Activated CD8-positive, alpha-beta memory T cell treated with anti-CD3 and anti-CD28 coated beads for 1 hour (primary cell): ENCODE results near the gene NUDCD3.
"Not testable (repeated sequence)": the region's sequence is repeated elsewhere in the genome, so short reads cannot be mapped to it uniquely, and the experiment has no call there.

Experiments used
- DNase-seq, 2 donors: peaks; one replicate each; pipeline ENCODE4 v3.0.0-alpha.2; 2020; ENCODE audit warnings: low read depth in 1 of 2; ENCODE audit errors: extremely low read depth in 1 of 2

The NUDCD3 gene

DNA sequence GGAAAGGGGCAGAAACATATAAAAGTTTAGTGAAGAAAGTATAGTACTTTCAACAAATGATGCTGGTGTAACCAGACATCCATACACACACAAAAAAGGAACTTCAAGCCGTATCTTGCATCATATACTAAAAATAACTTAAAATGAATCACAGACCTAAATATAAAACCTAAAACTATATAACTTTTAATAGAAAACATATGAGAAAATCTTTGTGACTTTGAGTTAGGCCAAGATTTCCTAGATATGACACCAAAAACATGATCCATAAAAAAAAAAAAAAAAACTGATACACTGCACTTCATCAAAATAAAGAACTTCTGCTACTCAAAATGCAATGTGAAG lies 40.9 kb downstream of the NUDCD3 start:
- DNase-seq: no peak

GRCh38 chr7:44448922-44449583 lies 41.4 kb downstream of the NUDCD3 start:
- no peak for DNase-seq

DNA sequence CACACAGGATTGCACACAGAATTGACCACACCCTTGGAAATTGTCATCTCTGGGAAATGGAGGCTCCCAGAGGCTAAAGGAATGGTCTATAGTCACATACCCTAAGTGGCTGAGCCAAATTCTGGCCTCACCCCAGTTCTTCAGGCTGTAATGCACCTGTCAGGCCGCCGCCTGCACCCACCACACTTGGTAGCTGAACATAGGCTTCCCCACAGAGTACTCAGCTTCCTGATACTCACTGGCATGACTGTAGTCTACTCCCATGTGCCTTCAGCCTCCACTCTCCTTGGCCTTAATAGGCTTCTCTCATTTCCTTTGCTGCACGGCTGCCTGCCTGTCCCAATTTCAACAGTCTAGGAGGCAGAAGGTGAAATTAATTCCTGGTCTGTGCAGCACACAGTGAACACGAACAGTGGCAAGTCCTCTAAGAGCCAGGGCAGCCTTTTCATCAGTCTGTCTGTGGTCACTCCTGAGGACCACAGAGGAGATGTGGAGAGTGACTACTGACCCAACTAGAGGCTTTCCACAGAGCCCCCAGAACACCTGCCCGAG lies 42.5 kb downstream of the NUDCD3 start:
- DNase-seq: no peak

GRCh38 chr7:44445986-44446671 lies 44.3 kb downstream of the NUDCD3 start:
- DNase-seq: no peak

DNA sequence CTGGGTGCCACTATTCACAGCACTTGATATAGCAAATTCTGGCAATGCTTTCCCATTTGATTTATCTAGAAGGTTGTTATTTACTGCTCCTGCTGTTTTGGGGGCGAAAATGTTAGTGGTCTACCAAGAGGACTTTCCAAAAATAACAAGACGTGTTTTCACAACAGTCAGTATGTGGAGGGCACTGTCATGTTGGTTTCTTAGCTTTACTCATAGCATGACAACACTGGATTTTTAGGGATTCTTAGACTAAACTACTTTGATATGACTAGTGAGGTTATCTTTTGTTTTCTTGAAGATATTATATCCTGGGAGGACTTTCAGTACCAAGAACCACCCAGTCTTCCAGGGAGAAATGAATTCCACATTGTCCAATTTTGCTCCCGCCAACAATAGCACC lies 49.4 kb downstream of the NUDCD3 start:
- no peak for DNase-seq

- no peak for DNase-seq
These were observed 49.8 kb downstream of the NUDCD3 start for GRCh38 chr7:44440577-44441078.

DNA sequence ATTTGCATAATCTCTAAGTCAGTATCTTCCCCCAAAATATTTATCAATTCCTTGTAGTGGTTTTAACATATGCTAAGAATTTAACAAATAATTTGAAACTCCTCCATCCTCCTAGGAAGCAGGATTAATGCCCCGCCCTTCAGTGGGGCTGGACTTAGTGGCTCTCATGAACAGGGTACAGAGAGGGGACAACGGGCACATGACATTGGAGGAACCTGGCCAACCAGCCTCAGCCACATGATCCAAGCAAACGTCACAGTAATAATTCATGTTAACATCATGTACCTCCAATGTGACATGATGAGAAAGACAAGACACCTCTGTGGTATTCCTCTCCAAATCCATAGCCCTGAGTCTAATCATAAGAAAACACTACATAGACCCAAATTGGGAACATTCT lies 50.5 kb downstream of the NUDCD3 start:
- no peak for DNase-seq

DNA sequence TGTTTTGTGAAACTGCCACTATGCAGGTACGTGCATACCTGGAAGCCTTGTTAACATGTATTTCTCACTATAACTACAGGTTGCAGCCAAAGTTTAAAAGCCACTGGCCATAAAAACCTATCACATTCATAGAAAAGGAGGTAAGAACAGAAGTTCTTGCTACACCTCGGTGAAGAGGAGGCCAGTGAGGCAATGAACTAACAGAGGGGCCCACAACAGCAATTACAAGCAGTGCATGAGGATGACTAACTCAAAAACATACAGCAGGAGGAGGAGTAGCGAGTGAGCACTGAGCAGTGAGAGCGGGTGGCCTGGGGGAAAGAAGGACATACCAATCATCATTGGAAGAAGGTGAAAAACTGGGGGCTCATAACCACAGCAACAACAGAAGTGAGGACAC lies 51.6 kb downstream of the NUDCD3 start:
- no peak for DNase-seq

GRCh38 chr7:44434201-44434600 lies 56.3 kb downstream of the NUDCD3 start:
- no peak for DNase-seq

DNA sequence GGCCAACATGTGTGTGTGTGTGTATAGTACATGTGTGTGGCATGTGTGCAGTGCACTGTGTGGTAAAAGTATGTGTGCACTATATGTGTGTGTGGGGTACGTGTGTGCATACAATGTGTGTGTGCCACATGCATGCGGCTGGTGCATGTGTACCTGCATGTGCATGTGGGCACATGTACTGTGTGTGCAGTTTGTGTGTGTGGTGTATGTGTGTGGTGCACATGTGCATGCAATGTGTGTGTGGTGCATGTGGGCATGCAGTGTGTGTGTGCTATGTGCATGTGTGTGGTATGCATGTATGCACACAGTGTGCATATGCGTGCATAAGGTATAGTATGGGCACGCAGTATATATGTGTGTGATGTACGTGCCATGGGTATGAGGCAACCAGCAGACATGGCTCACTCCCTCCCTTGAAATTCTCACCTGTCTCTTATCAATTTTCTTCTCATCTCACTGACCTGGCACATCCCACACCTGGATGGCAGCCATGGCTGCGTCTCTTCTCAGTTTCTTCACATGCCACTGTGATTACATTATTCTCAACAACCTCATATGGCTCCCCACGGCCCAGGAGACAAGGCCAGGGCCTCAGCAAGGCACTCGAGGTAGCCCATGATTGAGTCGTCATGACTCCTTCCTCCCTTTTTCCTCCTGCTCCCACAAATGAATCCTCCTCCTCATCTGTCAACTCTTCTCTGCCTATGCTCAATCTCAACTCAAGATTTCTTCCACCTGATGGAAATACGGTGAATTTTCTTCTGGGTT lies 57.0 kb downstream of the NUDCD3 start:
- no peak for DNase-seq

- no peak for DNase-seq
These were observed 58.0 kb downstream of the NUDCD3 start for GRCh38 chr7:44432381-44432977.

DNA sequence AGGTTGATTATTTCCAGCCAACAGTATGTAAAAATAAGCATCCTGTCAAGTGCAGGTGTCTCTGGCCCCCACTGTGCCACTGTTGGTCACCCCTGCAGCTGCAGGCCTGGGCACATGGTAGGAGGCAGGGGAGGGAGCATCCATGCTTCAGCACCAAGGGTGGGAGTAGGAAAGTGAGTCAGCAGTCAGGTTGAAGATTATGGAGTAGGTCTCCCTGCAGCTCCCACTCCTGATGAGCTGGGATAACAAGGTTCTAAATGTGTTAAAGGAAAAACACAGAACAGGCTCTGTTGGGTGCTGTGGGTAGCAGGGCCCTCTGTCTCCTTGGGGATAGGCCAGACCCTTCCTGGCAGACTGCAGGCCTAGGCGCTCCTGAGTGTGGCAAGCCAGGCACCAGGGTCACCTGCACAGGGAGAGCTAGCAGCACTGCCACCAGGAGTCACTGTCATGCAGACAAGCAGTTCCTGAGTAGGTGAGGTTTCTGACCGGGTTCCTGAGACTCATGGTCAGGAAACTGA lies 59.3 kb downstream of the NUDCD3 start:
- peak in 1 of 2 donors; percentile 3 for DNase-seq

DNA sequence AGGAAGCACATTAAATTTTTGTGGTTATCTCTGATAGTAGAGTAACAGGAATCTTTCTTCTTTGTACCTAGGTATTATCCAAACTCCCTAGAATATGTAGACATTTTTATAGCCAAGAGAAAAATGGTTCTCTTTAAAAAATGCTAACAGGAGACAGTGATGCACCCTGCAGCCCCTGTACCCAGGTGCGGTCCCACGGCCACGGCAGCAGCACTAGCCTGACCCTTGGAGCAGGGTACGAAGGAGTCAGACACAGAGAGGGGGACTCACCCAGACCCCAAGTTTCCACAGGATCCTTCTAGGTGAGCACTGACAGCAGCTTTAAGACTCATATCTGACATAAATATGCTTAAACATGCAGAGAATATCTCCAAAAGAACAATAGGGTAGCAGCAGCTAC lies 60.4 kb downstream of the NUDCD3 start:
- no peak for DNase-seq

GRCh38 chr7:44424762-44425161 lies 65.7 kb downstream of the NUDCD3 start:
- not testable (repeated sequence) for DNase-seq

DNA sequence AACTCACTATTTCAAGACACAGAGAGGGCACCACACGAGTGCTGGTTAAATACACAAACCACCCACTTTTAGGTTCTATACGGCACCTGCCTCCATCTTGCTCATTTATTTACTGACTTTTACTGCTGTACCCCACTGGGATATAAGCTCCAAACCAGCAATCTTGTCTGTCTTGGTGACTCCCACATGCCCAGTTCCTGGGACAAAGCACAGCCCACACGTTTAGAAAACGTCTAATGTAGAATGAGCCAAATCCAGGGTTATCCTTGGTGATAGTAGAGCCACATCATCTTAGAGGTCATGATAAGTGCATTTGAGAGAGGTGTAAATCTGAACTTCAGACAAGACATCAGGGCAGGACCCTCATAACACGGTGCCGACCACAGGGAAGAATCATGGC lies 73.5 kb downstream of the NUDCD3 start:
- DNase-seq: no peak

DNA sequence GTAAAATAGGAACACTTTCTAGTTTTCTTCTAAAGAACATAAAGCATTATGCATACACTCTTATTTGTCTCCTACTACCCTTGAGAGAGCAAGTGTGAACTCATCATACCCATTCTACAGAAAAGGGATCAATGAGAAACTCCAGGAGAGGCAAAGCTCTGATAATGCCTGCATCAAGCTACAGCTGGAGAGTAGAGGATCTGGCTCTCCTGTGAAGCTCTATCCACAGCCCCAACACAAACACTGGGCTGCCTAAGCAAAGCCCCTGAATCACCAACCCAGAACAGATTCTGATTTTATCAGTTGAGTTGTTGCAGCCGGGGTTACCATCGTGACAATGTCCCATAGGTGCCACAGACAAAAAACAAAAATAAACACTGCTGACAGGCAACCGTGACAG lies 74.9 kb downstream of the NUDCD3 start:
- no peak for DNase-seq

GRCh38 chr7:44415047-44415446 lies 75.4 kb downstream of the NUDCD3 start:
- no peak for DNase-seq

GRCh38 chr7:44411306-44411705 lies 79.2 kb downstream of the NUDCD3 start:
- DNase-seq: no peak

GRCh38 chr7:44408596-44408995 lies 81.9 kb downstream of the NUDCD3 start:
- DNase-seq: no peak

GRCh38 chr7:44403775-44404174 lies 86.7 kb downstream of the NUDCD3 start:
- DNase-seq: no peak

DNA sequence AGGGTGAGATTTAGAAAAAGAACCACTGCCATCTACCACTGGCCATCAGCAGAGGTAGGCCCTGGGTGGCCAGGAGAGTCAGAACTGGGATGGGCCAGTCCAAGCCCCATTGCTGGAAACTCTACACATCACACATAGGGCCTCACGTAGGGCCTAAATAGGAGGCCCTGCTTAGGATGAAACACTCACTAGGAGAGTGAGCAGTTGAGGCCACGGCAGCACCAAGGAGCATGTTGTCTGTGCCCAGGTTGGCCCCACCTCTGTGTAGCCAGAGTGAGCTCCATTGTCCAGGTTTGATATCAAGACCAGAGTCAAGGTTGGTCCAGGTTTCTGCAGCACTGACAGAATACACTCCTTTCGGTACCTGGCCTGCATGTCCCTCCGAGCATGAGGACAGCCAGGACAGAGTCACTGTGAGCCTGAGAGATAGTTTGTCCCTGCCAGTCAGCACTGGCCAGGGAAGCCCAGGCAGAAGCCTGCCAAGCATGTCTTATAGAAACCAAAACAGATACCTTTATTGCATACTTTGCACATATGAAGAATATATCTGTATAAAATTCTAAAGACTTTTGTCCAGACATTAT lies 87.2 kb downstream of the NUDCD3 start:
- no peak for DNase-seq
